Measurements from ENCODE around the gene MBD3L4. TPM values are rescaled to one million over a fixed set of nuclear protein-coding genes. Genes with fewer than 3 reads are reported as not detected.
"Not testable (repeated sequence)": the region's sequence is repeated elsewhere in the genome, so short reads cannot be mapped to it uniquely, and the experiment has no call there.

Gene MBD3L4
- total and polyA plus RNA-seq, 2 of the 13 experiments (the other 11 are each of a cell fraction or from before 2014, with no cell fraction given) = not detected

GRCh38 chr19:7052896-7053295 is 12.9 kb upstream of the MBD3L4 start:
- CTCF ChIA-PET (ENCODE audit: low intra/inter-chr PET ratio, low total read pairs); H3K9me3 ChIP-seq (ENCODE audit: low read length); FAIRE-seq; H3K4me3 ChIP-seq (replicated peaks in 1 of 3; ENCODE audit: insufficient read depth in 1 of 3, low read depth in 2 of 3, low read length in 3 of 3); POLR2A ChIA-PET; H4K20me1 ChIP-seq (ENCODE audit: insufficient read depth, low read length); H3K4me2 ChIP-seq (ENCODE audit: low read depth, low read length); H3K27ac ChIP-seq (ENCODE audit: extremely low read length, insufficient read depth, low read length); in situ Hi-C loops (cut with HindIII; ENCODE audit: extremely low pct_ligation_motif_present, low pct_unique_long_range_greater_than_20kb); H3K79me2 ChIP-seq (ENCODE audit: insufficient read depth, low read length); H3K4me1 ChIP-seq (ENCODE audit: insufficient read depth, low read length); intact Hi-C loops (cut with micrococcal nuclease; ENCODE audit: unreplicated experiment); BruUV-seq (replicated peaks); H2AFZ ChIP-seq (ENCODE audit: low read length); H3K36me3 ChIP-seq (replicated peaks in 1 of 2; ENCODE audit: control insufficient read depth in 1 of 2, insufficient read depth in 2 of 2, low read length in 2 of 2); ATAC-seq; DNase-seq (ENCODE audit: low spot score); H3K9ac ChIP-seq (ENCODE audit: insufficient read depth, low read depth, low read length); H3K27me3 ChIP-seq (ENCODE audit: control insufficient read depth in 1 of 2, insufficient read depth in 2 of 2, low read length in 2 of 2): not testable (repeated sequence)
- WGBS (ENCODE audit: low lambda C conversion rate) = 71% methylated on average over 7 of the region's 7 CpGs

GRCh38 chr19:7051421-7051820 is 11.4 kb upstream of the MBD3L4 start:
- H3K9me3 ChIP-seq (ENCODE audit: low read length); in situ Hi-C loops (cut with HindIII; ENCODE audit: extremely low pct_ligation_motif_present, low pct_unique_long_range_greater_than_20kb); H3K9ac ChIP-seq (ENCODE audit: insufficient read depth, low read depth, low read length); H3K4me2 ChIP-seq (ENCODE audit: low read depth, low read length); BruUV-seq (replicated peaks); H3K79me2 ChIP-seq (ENCODE audit: insufficient read depth, low read length); H3K36me3 ChIP-seq (replicated peaks in 1 of 2; ENCODE audit: control insufficient read depth in 1 of 2, insufficient read depth in 2 of 2, low read length in 2 of 2); H2AFZ ChIP-seq (ENCODE audit: low read length); POLR2A ChIA-PET; H4K20me1 ChIP-seq (ENCODE audit: insufficient read depth, low read length); H3K4me3 ChIP-seq (replicated peaks in 1 of 3; ENCODE audit: insufficient read depth in 1 of 3, low read depth in 2 of 3, low read length in 3 of 3); H3K27me3 ChIP-seq (ENCODE audit: control insufficient read depth in 1 of 2, insufficient read depth in 2 of 2, low read length in 2 of 2); H3K4me1 ChIP-seq (ENCODE audit: insufficient read depth, low read length); intact Hi-C loops (cut with micrococcal nuclease; ENCODE audit: unreplicated experiment); ATAC-seq; H3K27ac ChIP-seq (ENCODE audit: extremely low read length, insufficient read depth, low read length); FAIRE-seq; CTCF ChIA-PET (ENCODE audit: low intra/inter-chr PET ratio, low total read pairs); DNase-seq (ENCODE audit: low spot score): not testable (repeated sequence)
- WGBS (ENCODE audit: low lambda C conversion rate) = 82% methylated on average over 2 of the region's 5 CpGs

- H3K27me3 ChIP-seq (ENCODE audit: control insufficient read depth in 1 of 2, insufficient read depth in 2 of 2, low read length in 2 of 2); H3K4me3 ChIP-seq (replicated peaks in 1 of 3; ENCODE audit: insufficient read depth in 1 of 3, low read depth in 2 of 3, low read length in 3 of 3); FAIRE-seq; H2AFZ ChIP-seq (ENCODE audit: low read length); H3K27ac ChIP-seq (ENCODE audit: extremely low read length, insufficient read depth, low read length); H3K36me3 ChIP-seq (replicated peaks in 1 of 2; ENCODE audit: control insufficient read depth in 1 of 2, insufficient read depth in 2 of 2, low read length in 2 of 2); ATAC-seq; BruUV-seq (replicated peaks); H3K4me1 ChIP-seq (ENCODE audit: insufficient read depth, low read length); DNase-seq (ENCODE audit: low spot score); H3K9me3 ChIP-seq (ENCODE audit: low read length); POLR2A ChIA-PET; in situ Hi-C loops (cut with HindIII; ENCODE audit: extremely low pct_ligation_motif_present, low pct_unique_long_range_greater_than_20kb); intact Hi-C loops (cut with micrococcal nuclease; ENCODE audit: unreplicated experiment); H4K20me1 ChIP-seq (ENCODE audit: insufficient read depth, low read length); CTCF ChIA-PET (ENCODE audit: low intra/inter-chr PET ratio, low total read pairs); H3K9ac ChIP-seq (ENCODE audit: insufficient read depth, low read depth, low read length); H3K79me2 ChIP-seq (ENCODE audit: insufficient read depth, low read length); H3K4me2 ChIP-seq (ENCODE audit: low read depth, low read length): not testable (repeated sequence)
- no CpG with 5 or more reads among the region's 7 CpGs for WGBS (ENCODE audit: low lambda C conversion rate)
These were observed 9.0 kb upstream of the MBD3L4 start, which contains the start of gene MBD3L2 for GRCh38 chr19:7049021-7049420. MBD3L2 (plus strand) TSS chr19:7049321; CDS start chr19:7049374, 53 bp downstream.

GRCh38 chr19:7041563-7041962 is 1.6 kb upstream of the MBD3L4 start:
- H3K27ac ChIP-seq (ENCODE audit: extremely low read length, insufficient read depth, low read length); BruUV-seq (replicated peaks); POLR2A ChIA-PET; H4K20me1 ChIP-seq (ENCODE audit: insufficient read depth, low read length); intact Hi-C loops (cut with micrococcal nuclease; ENCODE audit: unreplicated experiment); H3K79me2 ChIP-seq (ENCODE audit: insufficient read depth, low read length); H3K4me2 ChIP-seq (ENCODE audit: low read depth, low read length); H3K27me3 ChIP-seq (ENCODE audit: control insufficient read depth in 1 of 2, insufficient read depth in 2 of 2, low read length in 2 of 2); H3K4me3 ChIP-seq (replicated peaks in 1 of 3; ENCODE audit: insufficient read depth in 1 of 3, low read depth in 2 of 3, low read length in 3 of 3); H3K9me3 ChIP-seq (ENCODE audit: low read length); H2AFZ ChIP-seq (ENCODE audit: low read length); DNase-seq (ENCODE audit: low spot score); H3K4me1 ChIP-seq (ENCODE audit: insufficient read depth, low read length); CTCF ChIA-PET (ENCODE audit: low intra/inter-chr PET ratio, low total read pairs); in situ Hi-C loops (cut with HindIII; ENCODE audit: extremely low pct_ligation_motif_present, low pct_unique_long_range_greater_than_20kb); H3K9ac ChIP-seq (ENCODE audit: insufficient read depth, low read depth, low read length); H3K36me3 ChIP-seq (replicated peaks in 1 of 2; ENCODE audit: control insufficient read depth in 1 of 2, insufficient read depth in 2 of 2, low read length in 2 of 2); ATAC-seq; FAIRE-seq: not testable (repeated sequence)
- WGBS (ENCODE audit: low lambda C conversion rate) = no CpG with 5 or more reads among the region's 2 CpGs
